ENCODE results near the gene MARS1.
"Not testable (repeated sequence)": the region's sequence is repeated elsewhere in the genome, so short reads cannot be mapped to it uniquely, and the experiment has no call there.

Gene MARS1

GRCh38 chr12:57516617-57517153 lies 28.8 kb downstream of the MARS1 start:
- no peak for DNase-seq (ENCODE audit: low read depth, low spot score)

- no peak for DNase-seq (ENCODE audit: low read depth, low spot score)
These were observed 29.3 kb downstream of the MARS1 start for GRCh38 chr12:57517187-57517586.

DNA sequence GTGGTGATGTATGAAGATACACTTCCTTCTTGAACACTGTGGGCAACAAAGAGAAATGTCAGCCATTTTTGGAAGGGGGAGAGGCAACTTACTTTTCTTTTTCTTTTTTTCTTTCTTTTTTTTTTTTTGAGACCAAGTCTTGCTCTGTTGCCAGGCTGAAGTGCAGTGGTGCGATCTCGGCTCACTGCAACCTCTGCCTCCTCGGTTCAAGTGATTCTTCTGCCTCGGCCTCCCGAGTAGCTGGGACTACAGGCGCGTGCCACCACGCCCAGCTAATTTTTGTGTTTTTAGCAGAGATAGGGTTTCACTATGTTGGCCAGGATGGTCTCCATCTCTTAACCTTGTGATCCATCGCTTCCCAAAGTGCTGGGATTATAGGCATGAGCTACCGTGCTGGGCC lies 29.9 kb downstream of the MARS1 start:
- not testable (repeated sequence) for DNase-seq (ENCODE audit: low read depth, low spot score)

DNA sequence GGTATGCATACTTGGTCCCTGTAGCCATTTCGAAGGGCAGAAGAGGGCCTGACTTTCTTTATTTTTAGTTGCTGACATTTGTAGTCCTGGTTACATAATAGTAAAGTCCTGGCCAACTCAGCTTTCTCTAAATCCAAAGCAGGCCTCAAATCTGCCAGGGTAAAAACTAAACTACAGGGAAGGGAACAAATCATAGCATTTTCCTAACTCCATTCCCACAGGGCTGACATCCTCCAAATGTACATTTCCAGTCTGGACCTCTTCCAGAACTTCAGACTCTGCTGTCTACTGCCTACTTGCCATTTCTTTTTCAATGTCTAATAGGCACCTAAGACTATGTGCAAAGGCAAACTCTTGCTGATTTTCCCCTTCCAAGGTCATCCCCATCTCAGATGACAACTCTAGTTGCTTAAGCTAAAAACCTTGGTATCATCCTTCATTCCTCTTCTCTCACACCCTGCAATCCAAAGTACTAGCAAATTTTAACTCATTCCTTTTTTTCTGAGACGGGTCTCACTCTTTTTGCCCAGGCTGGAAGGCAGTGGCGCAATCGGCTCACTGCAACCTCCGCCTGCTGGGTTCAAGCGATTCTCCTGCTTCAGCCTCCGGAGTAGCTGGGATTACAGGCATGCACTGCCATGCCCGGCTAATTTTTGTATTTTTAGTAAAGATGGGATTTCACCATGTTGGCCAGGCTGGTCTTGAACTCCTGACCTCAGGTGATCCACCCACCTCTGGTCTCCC lies 30.5 kb downstream of the MARS1 start:
- no peak for DNase-seq (ENCODE audit: low read depth, low spot score)

DNA sequence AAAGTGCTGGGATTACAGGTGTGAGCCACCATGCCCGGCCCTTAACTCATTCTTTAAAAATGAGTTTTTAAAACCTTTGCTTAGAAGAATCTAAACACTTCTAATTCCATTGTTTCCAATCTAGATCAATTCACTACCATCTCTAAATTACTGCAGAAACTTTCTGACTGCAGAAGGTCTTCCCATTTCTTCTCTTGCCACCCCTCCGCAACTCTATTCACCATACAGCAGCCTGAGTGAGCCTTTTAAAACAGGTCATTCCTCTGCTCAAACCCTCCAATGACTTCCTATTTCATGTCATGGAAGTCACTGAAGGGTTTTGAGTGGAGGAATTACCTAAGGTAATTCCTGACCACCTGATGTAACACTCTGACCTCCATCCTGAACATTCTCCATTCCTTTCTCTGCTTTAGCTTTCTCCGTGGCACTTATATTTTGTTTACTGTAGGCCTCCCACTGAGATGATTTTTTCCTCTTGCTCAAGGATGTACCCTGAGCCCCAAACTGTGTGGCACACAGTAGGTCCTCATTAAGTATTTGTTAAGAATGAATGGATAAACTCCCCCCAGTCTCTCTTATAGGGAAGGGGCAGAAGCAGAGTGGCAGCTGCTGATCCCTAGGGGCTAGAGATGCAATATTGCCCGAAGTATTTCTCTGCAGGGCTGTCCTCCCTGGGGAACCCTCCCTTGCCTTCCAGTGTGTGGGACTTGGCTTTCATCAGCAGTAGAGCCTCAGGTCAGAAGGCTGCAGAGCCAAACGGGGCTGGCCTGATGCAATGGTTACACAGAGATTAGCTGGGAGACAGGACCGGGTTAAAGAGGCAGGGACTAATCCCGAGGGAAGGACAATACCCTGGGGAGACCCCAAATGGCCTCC lies 31.3 kb downstream of the MARS1 start:
- DNase-seq (ENCODE audit: low read depth, low spot score) = peak; percentile 72

GRCh38 chr12:57519796-57520052 lies 31.9 kb downstream of the MARS1 start:
- DNase-seq (ENCODE audit: low read depth, low spot score) = peak; percentile 71

- DNase-seq (ENCODE audit: low read depth, low spot score) = peak; percentile 99
These were observed 32.4 kb downstream of the MARS1 start, which contains the start of gene DDIT3 for GRCh38 chr12:57520053-57520818. DDIT3 (minus strand) TSS chr12:57520514; CDS start chr12:57517406, 3,108 bp downstream.

DNA sequence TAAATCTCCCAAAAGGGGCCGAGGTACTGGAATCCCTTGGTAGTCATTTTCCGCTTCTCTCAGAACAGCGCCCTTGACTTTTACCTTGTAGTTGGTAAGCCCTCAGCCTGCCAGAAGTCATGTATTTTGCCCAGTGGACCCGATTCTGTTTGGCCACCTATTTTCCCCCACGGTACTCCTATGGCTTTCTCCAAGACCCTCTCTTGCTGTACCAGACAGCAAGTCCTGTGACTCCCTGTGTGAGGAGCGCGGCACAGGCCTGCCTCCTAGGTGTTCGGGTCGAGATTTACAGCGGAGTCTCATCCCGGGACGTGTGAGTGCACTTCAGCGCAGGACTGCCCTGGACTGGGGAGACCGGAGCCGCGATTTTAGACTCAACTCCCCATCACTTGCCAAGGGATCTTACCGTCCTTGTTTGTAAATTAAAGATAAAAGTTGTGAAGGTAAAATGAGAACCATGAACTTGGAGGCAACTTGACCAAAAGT lies 33.7 kb downstream of the MARS1 start:
- peak; percentile 79 for DNase-seq (ENCODE audit: low read depth, low spot score)

GRCh38 chr12:57522011-57522886 lies 34.4 kb downstream of the MARS1 start, which contains the start of gene MBD6:
MBD6 (plus strand) TSS chr12:57522824; CDS start chr12:57524304, 1,480 bp downstream.
- peak; percentile 90 for DNase-seq (ENCODE audit: low read depth, low spot score)

- DNase-seq (ENCODE audit: low read depth, low spot score) = peak; percentile 50
These were observed 35.2 kb downstream of the MARS1 start for GRCh38 chr12:57522887-57523705.

DNA sequence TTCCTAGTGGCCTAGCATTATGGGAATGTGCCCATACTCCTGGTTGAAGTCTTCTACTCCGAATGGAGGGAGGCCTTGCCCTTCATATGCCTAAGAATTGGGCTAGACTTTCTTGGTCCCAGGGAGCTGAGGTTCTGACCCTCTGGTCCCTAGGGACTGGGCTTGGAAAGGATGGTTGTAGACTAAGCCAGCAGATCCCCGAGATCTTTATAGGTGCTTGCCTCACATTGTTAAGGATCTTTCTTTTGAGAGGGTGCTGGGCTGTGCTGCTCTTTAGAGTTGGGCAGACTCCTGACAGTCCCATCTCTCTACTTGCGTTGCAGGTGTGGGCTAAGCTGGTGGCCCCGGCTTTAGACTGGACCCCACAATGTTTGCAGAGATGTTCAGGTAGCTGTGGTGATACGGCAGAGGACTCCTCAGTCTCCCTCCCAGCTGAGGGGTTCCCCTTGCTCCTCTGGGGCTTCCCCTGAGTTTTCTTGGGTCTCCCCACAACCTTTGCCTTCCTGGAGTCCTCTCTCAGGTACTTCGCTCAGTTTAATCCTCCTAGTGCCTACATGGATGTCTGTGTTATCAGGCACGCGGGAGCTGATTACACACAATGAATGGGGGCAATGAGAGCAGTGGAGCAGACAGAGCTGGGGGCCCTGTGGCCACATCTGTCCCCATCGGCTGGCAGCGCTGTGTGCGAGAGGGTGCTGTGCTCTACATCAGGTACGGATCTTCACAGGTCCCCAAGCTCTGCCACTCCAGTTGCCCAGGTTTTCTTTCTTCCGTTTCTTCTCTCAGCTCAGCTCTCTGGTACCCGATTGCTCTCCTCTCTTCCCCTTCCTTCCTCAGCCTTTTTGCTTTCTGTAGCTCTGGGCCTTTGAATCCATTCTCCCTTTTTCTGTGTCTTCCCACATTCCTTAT lies 36.1 kb downstream of the MARS1 start:
- no peak for DNase-seq (ENCODE audit: low read depth, low spot score)

GRCh38 chr12:57524814-57525614 lies 37.1 kb downstream of the MARS1 start:
- no peak for DNase-seq (ENCODE audit: low read depth, low spot score)

DNA sequence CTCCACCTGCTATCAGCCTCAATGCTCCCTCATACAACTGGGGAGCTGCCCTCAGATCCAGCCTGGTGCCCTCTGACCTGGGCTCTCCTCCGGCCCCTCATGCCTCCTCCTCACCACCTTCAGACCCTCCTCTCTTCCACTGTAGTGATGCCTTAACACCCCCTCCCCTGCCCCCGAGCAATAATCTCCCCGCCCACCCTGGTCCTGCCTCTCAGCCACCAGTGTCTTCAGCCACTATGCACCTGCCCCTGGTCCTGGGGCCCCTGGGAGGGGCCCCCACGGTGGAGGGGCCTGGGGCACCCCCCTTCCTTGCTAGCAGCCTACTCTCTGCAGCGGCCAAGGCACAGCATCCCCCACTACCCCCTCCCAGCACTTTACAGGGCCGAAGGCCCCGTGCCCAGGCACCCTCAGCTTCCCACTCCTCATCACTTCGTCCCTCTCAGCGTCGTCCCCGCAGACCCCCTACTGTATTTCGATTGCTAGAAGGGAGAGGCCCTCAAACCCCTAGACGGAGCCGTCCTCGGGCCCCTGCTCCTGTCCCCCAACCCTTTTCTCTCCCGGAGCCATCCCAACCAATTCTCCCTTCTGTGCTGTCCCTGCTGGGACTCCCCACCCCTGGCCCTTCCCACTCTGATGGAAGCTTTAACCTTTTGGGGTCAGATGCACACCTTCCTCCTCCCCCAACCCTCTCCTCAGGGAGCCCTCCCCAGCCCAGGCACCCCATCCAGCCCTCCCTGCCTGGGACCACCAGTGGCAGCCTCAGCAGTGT lies 37.9 kb downstream of the MARS1 start:
- DNase-seq (ENCODE audit: low read depth, low spot score) = no peak

GRCh38 chr12:57526477-57527126 lies 38.7 kb downstream of the MARS1 start:
- no peak for DNase-seq (ENCODE audit: low read depth, low spot score)

DNA sequence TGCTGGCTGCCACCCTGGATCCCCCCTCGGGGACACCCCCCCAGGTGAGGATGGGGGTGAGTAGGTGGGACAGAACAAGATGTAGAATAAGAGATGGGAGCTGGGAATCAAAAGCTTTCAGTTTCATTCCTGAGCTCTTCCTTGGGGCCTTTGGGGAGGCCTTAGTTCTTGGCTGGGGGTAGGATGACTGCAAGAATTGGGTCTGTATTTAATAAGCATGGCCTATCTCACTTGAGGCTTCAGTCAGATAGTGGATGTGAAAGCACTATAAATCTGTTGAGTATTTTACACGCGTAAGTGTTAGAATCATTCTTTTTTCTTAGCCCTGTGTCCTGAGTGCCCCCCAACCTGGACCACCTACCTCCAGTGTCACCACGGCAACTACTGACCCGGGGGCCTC lies 39.3 kb downstream of the MARS1 start:
- no peak for DNase-seq (ENCODE audit: low read depth, low spot score)

DNA sequence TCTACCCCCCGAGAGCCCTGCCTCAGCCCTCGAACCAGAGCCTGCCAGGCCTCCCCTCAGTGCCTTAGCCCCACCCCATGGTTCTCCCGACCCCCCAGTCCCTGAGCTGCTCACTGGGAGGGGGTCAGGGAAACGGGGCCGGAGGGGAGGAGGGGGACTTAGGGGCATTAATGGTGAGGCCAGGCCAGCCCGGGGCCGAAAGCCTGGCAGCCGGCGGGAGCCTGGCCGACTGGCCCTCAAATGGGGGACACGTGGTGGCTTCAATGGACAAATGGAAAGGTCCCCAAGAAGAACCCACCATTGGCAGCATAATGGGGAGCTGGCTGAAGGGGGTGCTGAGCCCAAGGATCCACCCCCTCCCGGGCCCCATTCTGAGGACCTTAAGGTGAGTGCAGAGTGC lies 40.3 kb downstream of the MARS1 start:
- DNase-seq (ENCODE audit: low read depth, low spot score) = no peak
